ENCODE measurements around the gene TPMT. TPM values are rescaled to one million over a fixed set of nuclear protein-coding genes. Genes with fewer than 3 reads are reported as not detected.

Gene TPMT
- total and polyA plus RNA-seq, 9 donors, result 4.2 to 11.5 (median 5.4) TPM

GRCh38 chr6:18102783-18103509, 51.9 kb downstream of the TPMT start:
- H3K9me3 ChIP-seq, result no peaks in the 10 kb centered on the region
- no peak overlapping the region for H3K27ac ChIP-seq
- no peaks in the 10 kb centered on the region for H3K27me3 ChIP-seq
- H3K4me3 ChIP-seq, result no peak overlapping the region
- no peak for DNase-seq
- H3K36me3 ChIP-seq, result no peaks in the 10 kb centered on the region
- WGBS, 3 donors, result 62 to 72% (median 70%) methylated on average over 6 of the region's 6 CpGs
- TF ChIP-seq POLR2A (IDR thresholded peaks at IDR 0.05), result no peak
- no peaks in the 10 kb centered on the region for H3K4me1 ChIP-seq (ENCODE audit: insufficient read depth)
- intact Hi-C loops (cut with DNase I), result no loop called here

GRCh38 chr6:18101873-18102272, 53.0 kb downstream of the TPMT start:
- H3K27ac ChIP-seq, result no peak overlapping the region
- no peaks in the 10 kb centered on the region for H3K27me3 ChIP-seq
- H3K4me3 ChIP-seq, result no peak overlapping the region
- intact Hi-C loops (cut with DNase I), result no loop called here
- H3K36me3 ChIP-seq, result no peaks in the 10 kb centered on the region
- WGBS, 3 donors, result 66 to 86% (median 70%) methylated on average over 2 of the region's 2 CpGs
- H3K4me1 ChIP-seq (ENCODE audit: insufficient read depth), result no peaks in the 10 kb centered on the region
- H3K9me3 ChIP-seq, result no peaks in the 10 kb centered on the region
- TF ChIP-seq CTCF (IDR thresholded peaks at IDR 0.05) (no peak), POLR2A (IDR thresholded peaks at IDR 0.05) (no peak), EP300 (IDR thresholded peaks at IDR 0.05) (no peak)
- DNase-seq, result no peak

GRCh38 chr6:18101271-18101670, 53.6 kb downstream of the TPMT start:
- no peaks in the 10 kb centered on the region for H3K4me1 ChIP-seq (ENCODE audit: insufficient read depth)
- 85 to 97% (median 93%) methylated on average over 1 of the region's 1 CpG for WGBS, 3 donors
- no peaks in the 10 kb centered on the region for H3K36me3 ChIP-seq
- no peak overlapping the region for H3K27ac ChIP-seq
- H3K9me3 ChIP-seq, result no peaks in the 10 kb centered on the region
- H3K4me3 ChIP-seq, result no peak overlapping the region
- no peak for DNase-seq
- no peak for TF ChIP-seq EP300 (IDR thresholded peaks at IDR 0.05)
- no peak for TF ChIP-seq CTCF (IDR thresholded peaks at IDR 0.05)
- no peak for TF ChIP-seq POLR2A (IDR thresholded peaks at IDR 0.05)
- intact Hi-C loops (cut with DNase I), result no loop called here
- H3K27me3 ChIP-seq, result no peaks in the 10 kb centered on the region

- DNase-seq, result no peak
- 90 to 97% (median 94%) methylated on average over 3 of the region's 3 CpGs for WGBS, 3 donors
- intact Hi-C loops (cut with DNase I), result no loop called here
- no peak overlapping the region for H3K27ac ChIP-seq
- no peaks in the 10 kb centered on the region for H3K36me3 ChIP-seq
- H3K4me1 ChIP-seq (ENCODE audit: insufficient read depth), result no peaks in the 10 kb centered on the region
- no peaks in the 10 kb centered on the region for H3K27me3 ChIP-seq
- H3K4me3 ChIP-seq, result no peak overlapping the region
- H3K9me3 ChIP-seq, result no peaks in the 10 kb centered on the region
- TF ChIP-seq POLR2A (IDR thresholded peaks at IDR 0.05) (no peak), EP300 (IDR thresholded peaks at IDR 0.05) (no peak), CTCF (IDR thresholded peaks at IDR 0.05) (no peak)
Measured at GRCh38 chr6:18100296-18100695, 54.6 kb downstream of the TPMT start.

GRCh38 chr6:18099511-18099910, 55.4 kb downstream of the TPMT start:
- H3K27me3 ChIP-seq, result no peaks in the 10 kb centered on the region
- H3K4me1 ChIP-seq (ENCODE audit: insufficient read depth), result no peaks in the 10 kb centered on the region
- intact Hi-C loops (cut with DNase I), result no loop called here
- 86 to 96% (median 90%) methylated on average over 2 of the region's 2 CpGs for WGBS, 3 donors
- H3K9me3 ChIP-seq, result no peaks in the 10 kb centered on the region
- TF ChIP-seq CTCF (IDR thresholded peaks at IDR 0.05) (no peak), EP300 (IDR thresholded peaks at IDR 0.05) (no peak), POLR2A (IDR thresholded peaks at IDR 0.05) (no peak)
- DNase-seq, result no peak
- H3K4me3 ChIP-seq, result no peak overlapping the region
- no peaks in the 10 kb centered on the region for H3K36me3 ChIP-seq
- H3K27ac ChIP-seq, result no peak overlapping the region
